ENCODE results near the gene PCDHGA3.
"Not testable (repeated sequence)": the region's sequence is repeated elsewhere in the genome, so short reads cannot be mapped to it uniquely, and the experiment has no call there.

The PCDHGA3 gene

GRCh38 chr5:141343242-141343952 lies at the start of gene PCDHGA3:
Gene PCDHGA3 (plus strand): TSS chr5:141343829. CDS start chr5:141344034, 205 bp downstream.
- no peak for DNase-seq

GRCh38 chr5:141298376-141298775 lies 45.3 kb upstream of the PCDHGA3 start:
- DNase-seq: no peak

GRCh38 chr5:141303756-141304155 lies 39.9 kb upstream of the PCDHGA3 start, which contains the start of gene SLC25A2:
Gene SLC25A2 (minus strand): TSS chr5:141304049. CDS start chr5:141303865, 184 bp downstream.
- DNase-seq: no peak

GRCh38 chr5:141306630-141307029 lies 37.0 kb upstream of the PCDHGA3 start:
- no peak for DNase-seq

GRCh38 chr5:141313711-141314110 lies 29.9 kb upstream of the PCDHGA3 start:
- DNase-seq: no peak

- not testable (repeated sequence) for DNase-seq
These were observed 26.7 kb upstream of the PCDHGA3 start for GRCh38 chr5:141316963-141317362.

- no peak for DNase-seq
These were observed 24.4 kb upstream of the PCDHGA3 start for GRCh38 chr5:141319202-141319601.

- DNase-seq: no peak
These were observed 23.9 kb upstream of the PCDHGA3 start for GRCh38 chr5:141319699-141320098.

- peak; percentile 93 for DNase-seq
These were observed 23.1 kb upstream of the PCDHGA3 start, which contains the start of gene TAF7 for GRCh38 chr5:141320225-141321169. Gene TAF7 (minus strand): TSS chr5:141320784. CDS start chr5:141320044, 740 bp downstream.

- no peak for DNase-seq
These were observed 21.4 kb upstream of the PCDHGA3 start for GRCh38 chr5:141322261-141322660.

GRCh38 chr5:141326088-141326854 lies 17.4 kb upstream of the PCDHGA3 start:
- DNase-seq: peak; percentile 64

GRCh38 chr5:141328231-141328630 lies 15.4 kb upstream of the PCDHGA3 start:
- DNase-seq: no peak

GRCh38 chr5:141330299-141331080 lies 13.1 kb upstream of the PCDHGA3 start, which contains the start of gene PCDHGA1:
Gene PCDHGA1 (plus strand): TSS chr5:141330514.
- DNase-seq: no peak

- DNase-seq: not testable (repeated sequence)
These were observed 11.1 kb upstream of the PCDHGA3 start for GRCh38 chr5:141332571-141332970.

- DNase-seq: no peak
These were observed 4.9 kb upstream of the PCDHGA3 start, which contains the start of gene PCDHGA2 for GRCh38 chr5:141338538-141339306. Gene PCDHGA2 (plus strand): TSS chr5:141338760.

- DNase-seq: not testable (repeated sequence)
These were observed 2.8 kb upstream of the PCDHGA3 start for GRCh38 chr5:141340781-141341354.

GRCh38 chr5:141342773-141343172 lies 856 bp upstream of the PCDHGA3 start:
- no peak for DNase-seq

GRCh38 chr5:141343953-141344463 lies 379 bp downstream of the PCDHGA3 start:
- DNase-seq: no peak

GRCh38 chr5:141345327-141345726 lies 1.7 kb downstream of the PCDHGA3 start:
- no peak for DNase-seq

- not testable (repeated sequence) for DNase-seq
These were observed 2.4 kb downstream of the PCDHGA3 start for GRCh38 chr5:141346017-141346416.
